Keratinocyte (primary cell): ENCODE data around the gene YY1. TPM values are rescaled to one million over a fixed set of nuclear protein-coding genes. Genes with fewer than 3 reads are reported as not detected.

Experiments used
- DNase-seq: peaks from one replicate; pipeline ENCODE4 v3.0.0-alpha.2; 2011; ENCODE audit warnings: low read depth, missing footprints, low spot score
- FAIRE-seq: peaks from 2 replicates; lab custom pipeline; 2011; peaks lifted over from hg19 to GRCh38; lab: Jason Lieb, UNC
- H2AFZ ChIP-seq: 2 replicates; pipeline ENCODE4 v1.6.0; 2012; ENCODE audit warnings: low read length, control low read depth, inconsistent platforms; ENCODE audit not compliant: control insufficient read depth
- H3K27ac ChIP-seq: 2 replicates; pipeline ENCODE4 v1.5.1; 2011; ENCODE audit warnings: low read length; ENCODE audit not compliant: control insufficient read depth, insufficient read depth
- H3K27me3 ChIP-seq: 3 replicates; pipeline ENCODE4 v1.6.0; 2011; ENCODE audit warnings: low read length; ENCODE audit not compliant: control insufficient read depth, insufficient read depth; ENCODE audit errors: extremely low read depth
- H3K36me3 ChIP-seq, 2 experiments: 2 replicates in 1 of 2; 3 replicates in 1 of 2; pipeline ENCODE4 v1.5.1; 2011; ENCODE audit warnings: low read length in 2 of 2, mild to moderate bottlenecking in 1 of 2; ENCODE audit not compliant: control insufficient read depth in 2 of 2, insufficient read depth in 2 of 2; ENCODE audit errors: extremely low read depth in 1 of 2
- H3K4me1 ChIP-seq: 3 replicates; pipeline ENCODE4 v1.5.1; 2011; ENCODE audit warnings: low read length; ENCODE audit not compliant: control insufficient read depth, insufficient read depth; ENCODE audit errors: extremely low read depth
- H3K4me2 ChIP-seq: 3 replicates; pipeline ENCODE4 v1.6.0; 2011; ENCODE audit warnings: low read depth, low read length; ENCODE audit not compliant: control insufficient read depth, insufficient read depth; ENCODE audit errors: extremely low read depth
- H3K4me3 ChIP-seq, 3 experiments: fragments of 200-600 bp in 1 of 3; sonication (generic) in 1 of 3; 2 replicates in 2 of 3; 3 replicates in 1 of 3; pipeline ENCODE4 v1.5.1; 2011 to 2016; ENCODE audit warnings: low read length in 3 of 3, mild to moderate bottlenecking in 3 of 3, control low read depth in 2 of 3, inconsistent platforms in 1 of 3, low read depth in 1 of 3, mixed read lengths in 1 of 3, mixed run types in 1 of 3, moderate library complexity in 1 of 3; ENCODE audit not compliant: control insufficient read depth in 2 of 3, insufficient read depth in 2 of 3; ENCODE audit errors: extremely low read depth in 1 of 3
- H3K79me2 ChIP-seq: 2 replicates; pipeline ENCODE4 v1.6.0; 2012; ENCODE audit warnings: low read length; ENCODE audit not compliant: control insufficient read depth, insufficient read depth
- H3K9ac ChIP-seq: 3 replicates; pipeline ENCODE4 v1.6.0; 2011; ENCODE audit warnings: low read length; ENCODE audit not compliant: control insufficient read depth, insufficient read depth; ENCODE audit errors: extremely low read depth
- H3K9me1 ChIP-seq: 3 replicates; pipeline ENCODE4 v1.6.0; 2011; ENCODE audit warnings: low read length; ENCODE audit not compliant: control insufficient read depth, insufficient read depth; ENCODE audit errors: extremely low read depth
- H3K9me3 ChIP-seq: 2 replicates; pipeline ENCODE4 v1.5.1; 2012; ENCODE audit warnings: low read depth, low read length; ENCODE audit not compliant: control insufficient read depth
- H4K20me1 ChIP-seq: 3 replicates; pipeline ENCODE4 v1.6.0; 2011; ENCODE audit warnings: low read length; ENCODE audit not compliant: control insufficient read depth, insufficient read depth; ENCODE audit errors: extremely low read depth
- CTCF ChIP-seq, 3 experiments: IDR thresholded peaks in 1 of 3; conservative IDR thresholded peaks in 1 of 3; optimal IDR thresholded peaks in 1 of 3; 2 replicates in 2 of 3; 3 replicates in 1 of 3; pipeline versions ENCODE3 to v1.5.1; 2011; ENCODE audit warnings: low read length in 3 of 3, mild to moderate bottlenecking in 3 of 3, moderate library complexity in 2 of 3, control low read depth in 1 of 3, inconsistent platforms in 1 of 3; ENCODE audit not compliant: insufficient read depth in 2 of 3; ENCODE audit errors: extremely low read depth in 1 of 3
- EZH2 ChIP-seq: IDR thresholded peaks from one replicate; pipeline ENCODE4 v1.6.1; 2012; ENCODE audit warnings: inconsistent platforms, mild to moderate bottlenecking, low read length, moderate library complexity
- dilution Hi-C: fragments of 300-500 bp; cut with MboI; formaldehyde crosslinking; loops from one replicate; pipeline ENCODE4 v1.7.0; 2020; ENCODE audit warnings: low sequenced_read_pairs; ENCODE audit not compliant: extremely low pct_ligation_motif_present
- polyA plus RNA-seq, 5 experiments: library from polyadenylated mRNA; depleted of rRNA in 3 of 5; stranded (reverse) in 3 of 5; stranded (forward) in 1 of 5; unstranded in 1 of 5; fragments of >200 nt; gene quantifications; 1 replicate in 1 of 5; 2 replicates in 3 of 5; 3 replicates in 1 of 5; pipeline versions ENCODE4 v1.2.1 to v1.2.3, GENCODE V29; 2011 to 2012; ENCODE audit warnings: missing spikeins in 2 of 5, low read depth in 1 of 5, low replicate concordance in 1 of 5

YY1 gene
- polyA plus RNA-seq, 1 donor (not counting 4 experiments of a cell fraction or from before 2014, with no cell fraction given), result 65.6 TPM

DNA sequence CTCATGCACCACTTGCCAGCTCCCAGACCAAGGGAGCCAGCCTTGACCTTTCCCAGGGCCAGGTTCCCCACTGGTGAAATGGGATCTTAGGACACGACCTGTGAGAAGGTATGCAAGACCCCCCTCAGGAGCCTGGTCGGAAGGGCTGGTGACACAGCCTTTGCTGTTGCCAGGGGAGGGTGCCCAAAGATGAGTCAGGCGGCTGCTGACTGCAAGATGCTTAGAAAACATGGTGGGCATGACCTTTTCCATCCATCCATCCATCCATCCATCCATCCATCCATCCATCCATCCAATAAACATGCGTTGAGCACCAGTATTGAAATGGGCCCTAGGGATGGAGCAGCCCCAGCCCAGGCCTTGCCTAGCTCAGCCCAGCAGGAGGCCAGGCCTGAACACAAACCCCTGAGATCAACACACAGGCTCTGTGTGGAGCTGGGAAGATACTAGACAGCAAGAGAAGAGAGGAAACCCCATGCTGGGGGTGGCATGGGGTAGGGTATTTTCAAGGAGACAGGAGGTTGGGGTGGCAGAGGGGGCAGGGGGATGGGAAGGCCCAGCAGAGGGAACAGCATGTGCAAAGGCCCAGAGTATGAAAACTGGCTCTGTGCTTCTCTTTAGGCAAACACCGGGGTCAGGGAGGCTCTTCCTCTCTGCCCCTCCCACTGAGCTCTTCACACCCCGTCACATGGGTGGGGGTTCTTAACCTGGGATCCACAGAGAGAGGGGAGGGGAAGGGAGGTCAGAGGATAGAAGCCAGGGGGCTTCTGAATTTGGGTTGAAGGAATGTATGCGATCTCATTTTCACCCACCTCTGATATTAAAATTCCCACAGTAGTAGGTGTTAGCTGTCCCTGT lies 26.2 kb upstream of the YY1 start:
- no peak overlapping the region for H3K27ac ChIP-seq
- no peaks in the 10 kb centered on the region for H4K20me1 ChIP-seq
- no peaks in the 10 kb centered on the region for H3K36me3 ChIP-seq
- H3K4me3 ChIP-seq, result no peak overlapping the region
- DNase-seq, result no peak
- H3K9me1 ChIP-seq, result no peaks in the 10 kb centered on the region
- no peak overlapping the region for H3K9ac ChIP-seq
- no peaks in the 10 kb centered on the region for H3K9me3 ChIP-seq
- peaks cover 5% of the 10 kb centered on the region for H3K4me1 ChIP-seq
- dilution Hi-C loops, result no loop called here
- H2AFZ ChIP-seq, result no peak overlapping the region
- TF ChIP-seq EZH2, result no peak
- TF ChIP-seq CTCF (optimal IDR thresholded peaks at IDR 0.05 in 1 of 3, IDR thresholded peaks at IDR 0.05 in 1 of 3, conservative IDR thresholded peaks at IDR 0.05 in 1 of 3; ENCODE audit: extremely low read depth in 1 of 3, insufficient read depth in 2 of 3, low read length in 3 of 3), result no peak
- H3K27me3 ChIP-seq, result no peaks in the 10 kb centered on the region
- H3K79me2 ChIP-seq, result no peaks in the 10 kb centered on the region
- FAIRE-seq, result no peak
- H3K4me2 ChIP-seq, result no peak overlapping the region

GRCh38 chr14:100213587-100213955 lies 25.4 kb upstream of the YY1 start:
- DNase-seq (no peak), FAIRE-seq (no peak)
- H3K9me3 ChIP-seq, result no peaks in the 10 kb centered on the region
- TF ChIP-seq CTCF (optimal IDR thresholded peaks at IDR 0.05 in 1 of 3, IDR thresholded peaks at IDR 0.05 in 1 of 3, conservative IDR thresholded peaks at IDR 0.05 in 1 of 3; ENCODE audit: extremely low read depth in 1 of 3, insufficient read depth in 2 of 3, low read length in 3 of 3), result no peak
- TF ChIP-seq EZH2, result no peak
- peak overlapping the region; percentile 80 for H2AFZ ChIP-seq
- H3K4me1 ChIP-seq, result peaks cover 5% of the 10 kb centered on the region
- dilution Hi-C loops, result no loop called here
- H3K36me3 ChIP-seq, result no peaks in the 10 kb centered on the region
- H3K4me3 ChIP-seq, result peak overlapping the region; percentile 55 to 85 (median 67)
- H3K9me1 ChIP-seq, result no peaks in the 10 kb centered on the region
- peak overlapping the region; percentile 87 for H3K9ac ChIP-seq
- H3K79me2 ChIP-seq, result no peaks in the 10 kb centered on the region
- H3K27ac ChIP-seq, result peak overlapping the region; percentile 72
- H4K20me1 ChIP-seq, result no peaks in the 10 kb centered on the region
- no peaks in the 10 kb centered on the region for H3K27me3 ChIP-seq
- peak overlapping the region; percentile 77 for H3K4me2 ChIP-seq
